Liver (tissue), 9 donors: ENCODE data around the gene GP1BB. TPM values are rescaled to one million over a fixed set of nuclear protein-coding genes. Genes with fewer than 3 reads are reported as not detected.

Source experiments
- DNase-seq: peaks from one replicate; pipeline ENCODE4 v3.0.0-alpha.2; 2017; ENCODE audit warnings: low spot score
- H3K27ac ChIP-seq, 2 donors: one replicate each; pipeline ENCODE4 v1.7.0; 2013; ENCODE audit warnings: inconsistent platforms in 2 of 2, low read length in 2 of 2, control low read depth in 1 of 2, low read depth in 1 of 2, mild to moderate bottlenecking in 1 of 2
- H3K27me3 ChIP-seq, 4 donors: one replicate each; pipeline versions ENCODE4 v1.6.1 to v1.7.0; 2013; ENCODE audit warnings: low read length in 3 of 4, inconsistent platforms in 1 of 4, mild to moderate bottlenecking in 1 of 4, moderate library complexity in 1 of 4; ENCODE audit not compliant: control insufficient read depth in 4 of 4, insufficient read depth in 4 of 4
- H3K36me3 ChIP-seq, 4 donors: one replicate each; pipeline versions ENCODE4 v1.6.1 to v1.7.0; 2013; ENCODE audit warnings: low read length in 3 of 4, mild to moderate bottlenecking in 3 of 4, low read depth in 1 of 4, moderate library complexity in 1 of 4; ENCODE audit not compliant: control insufficient read depth in 4 of 4, insufficient read depth in 3 of 4
- H3K4me1 ChIP-seq, 4 donors: one replicate each; pipeline versions ENCODE4 v1.6.1 to v1.7.0; 2013; ENCODE audit warnings: low read length in 3 of 4, mild to moderate bottlenecking in 3 of 4, moderate library complexity in 1 of 4; ENCODE audit not compliant: control insufficient read depth in 4 of 4, insufficient read depth in 4 of 4
- H3K4me3 ChIP-seq, 3 donors: one replicate each; pipeline versions ENCODE4 v1.6.1 to v1.7.0; 2013; ENCODE audit warnings: low read length in 3 of 3, control low read depth in 1 of 3, low read depth in 1 of 3, mild to moderate bottlenecking in 1 of 3
- H3K9ac ChIP-seq, 2 donors: one replicate each; pipeline ENCODE4 v1.7.0; 2013; ENCODE audit warnings: low read length in 2 of 2, mild to moderate bottlenecking in 2 of 2, moderate library complexity in 2 of 2, control low read depth in 1 of 2, low read depth in 1 of 2
- H3K9me3 ChIP-seq, 4 donors: one replicate each; pipeline versions ENCODE4 v1.6.1 to v1.7.0; 2013; ENCODE audit warnings: low read length in 3 of 4; ENCODE audit not compliant: control insufficient read depth in 4 of 4
- ATF3 ChIP-seq: IDR thresholded peaks from 2 replicates; pipeline ENCODE4 v1.6.1; 2016; ENCODE audit warnings: antibody characterized with exemption
- CTCF ChIP-seq: fragments of 150-350 bp; IDR thresholded peaks from 2 replicates; pipeline ENCODE4 v1.5.1; 2017; ENCODE audit warnings: improper control_type of control experiment, low read depth, low read length; ENCODE audit not compliant: missing input control
- EGR1 ChIP-seq, 2 donors: IDR thresholded peaks; 2 replicates each; pipeline ENCODE4 v1.6.1; 2016 to 2018; ENCODE audit warnings: antibody characterized with exemption in 2 of 2, low read depth in 2 of 2
- FOXA1 ChIP-seq: IDR thresholded peaks from 2 replicates; pipeline ENCODE4 v1.6.1; 2016; ENCODE audit warnings: antibody characterized with exemption
- FOXA2 ChIP-seq: IDR thresholded peaks from 2 replicates; pipeline ENCODE4 v1.6.1; 2016; ENCODE audit warnings: antibody characterized with exemption
- GABPA ChIP-seq, 2 donors: IDR thresholded peaks in 1 of 2; conservative IDR thresholded peaks in 1 of 2; 2 replicates each; pipeline ENCODE4 v1.6.1; 2016; ENCODE audit warnings: antibody characterized with exemption in 2 of 2, mild to moderate bottlenecking in 1 of 2, moderate library complexity in 1 of 2
- HNF4A ChIP-seq, 2 donors: conservative IDR thresholded peaks; 2 replicates each; pipeline ENCODE4 v1.6.1; 2016; ENCODE audit warnings: antibody characterized with exemption in 2 of 2, mild to moderate bottlenecking in 2 of 2
- HNF4G ChIP-seq: IDR thresholded peaks from 2 replicates; pipeline ENCODE4 v1.6.1; 2016; ENCODE audit warnings: antibody characterized with exemption
- JUND ChIP-seq, 2 donors: IDR thresholded peaks; 2 replicates each; pipeline ENCODE4 v1.6.1; 2016; ENCODE audit warnings: antibody characterized with exemption in 2 of 2
- MAX ChIP-seq: IDR thresholded peaks from 2 replicates; pipeline ENCODE4 v1.6.1; 2016; ENCODE audit warnings: antibody characterized with exemption
- NR2F2 ChIP-seq: IDR thresholded peaks from 2 replicates; pipeline ENCODE4 v1.6.1; 2016; ENCODE audit warnings: antibody characterized with exemption
- RAD21 ChIP-seq, 2 donors: IDR thresholded peaks; 2 replicates each; pipeline ENCODE4 v1.6.1; 2016; ENCODE audit warnings: antibody characterized with exemption in 2 of 2, mild to moderate bottlenecking in 2 of 2
- REST ChIP-seq: IDR thresholded peaks from 2 replicates; pipeline ENCODE4 v1.6.1; 2016; ENCODE audit warnings: antibody characterized with exemption, mild to moderate bottlenecking
- RXRA ChIP-seq, 2 donors: IDR thresholded peaks; 2 replicates each; pipeline ENCODE4 v1.6.1; 2017 to 2018; ENCODE audit warnings: antibody characterized with exemption in 2 of 2, mild to moderate bottlenecking in 1 of 2
- SP1 ChIP-seq: IDR thresholded peaks from 2 replicates; pipeline ENCODE4 v1.6.1; 2018; ENCODE audit warnings: antibody characterized with exemption, mild to moderate bottlenecking
- TAF1 ChIP-seq: conservative IDR thresholded peaks from 2 replicates; pipeline ENCODE4 v1.6.1; 2016; ENCODE audit warnings: antibody characterized with exemption, mild to moderate bottlenecking
- YY1 ChIP-seq: IDR thresholded peaks from 2 replicates; pipeline ENCODE4 v1.6.1; 2016; ENCODE audit warnings: antibody characterized with exemption, mild to moderate bottlenecking
- ZBTB33 ChIP-seq: IDR thresholded peaks from 2 replicates; pipeline ENCODE4 v1.6.1; 2016; ENCODE audit warnings: antibody characterized with exemption
- WGBS: extraction: QIAGEN DNeasy Blood & Tissue Kit; methylation state at CpG from one replicate; pipeline ENCODE4 v1.1.7; 2013; 5-methylcytosine and 5-hydroxymethylcytosine counted together
- polyA plus RNA-seq, 2 donors: library from polyadenylated mRNA; stranded (reverse) in 1 of 2; unstranded in 1 of 2; fragments of 200-250 nt in 1 of 2; fragments of >200 nt in 1 of 2; fragmentation: Nextera tagmentation in 1 of 2; extraction: Ambion mirVana in 1 of 2; gene quantifications; one replicate each; pipeline versions ENCODE4 v1.2.1 to v1.2.3, GENCODE V29; 2013 to 2015
- total RNA-seq, 2 donors: library from RNA; depleted of rRNA; stranded (reverse); fragments of >200 nt; gene quantifications; one replicate each; pipeline ENCODE4 v1.2.3, GENCODE V29; 2014
- donor health status: healthy.
- donor health status: healthy.
- donor health status: healthy.
- donor health status: healthy.
- donor health status: healthy.

Gene GP1BB
- total and polyA plus RNA-seq, 4 donors: 0.38 to 5.7 (median 0.51) TPM; not detected in 1

- TF ChIP-seq ZBTB33 (no peak), MAX (no peak), NR2F2 (no peak), GABPA (IDR thresholded peaks at IDR 0.05 in 1 of 2, conservative IDR thresholded peaks at IDR 0.05 in 1 of 2) (no peak)
Measured at GRCh38 chr22:19760951-19761724, 37.8 kb downstream of the GP1BB start (continued).

GRCh38 chr22:19761725-19762567, 38.6 kb downstream of the GP1BB start:
- WGBS: 70% methylated on average over 33 of the region's 33 CpGs
- Histone ChIP-seq H3K9me3 (no peaks in the 10 kb centered on the region), H3K4me3 (no peak overlapping the region), H3K9ac (no peak overlapping the region), H3K27me3 (peaks cover 0 to 15% (median 6%) of the 10 kb centered on the region in 4 donors), H3K36me3 (peaks cover 0 to 1% (median 0%) of the 10 kb centered on the region in 4 donors), H3K4me1 (peaks cover 9 to 34% (median 10%) of the 10 kb centered on the region in 4 donors), H3K27ac (no peak overlapping the region)
- no peak for DNase-seq
- TF ChIP-seq RXRA (IDR thresholded peaks at IDR 0.05) (no peak), EGR1 (IDR thresholded peaks at IDR 0.05; ENCODE audit: low read depth in 2 of 2) (no peak), HNF4G (no peak), YY1 (no peak), TAF1 (no peak), HNF4A (conservative IDR thresholded peaks at IDR 0.05) (no peak), JUND (IDR thresholded peaks at IDR 0.05) (no peak), CTCF (no peak), NR2F2 (no peak), RAD21 (IDR thresholded peaks at IDR 0.05) (no peak), REST (no peak), ZBTB33 (no peak), SP1 (no peak), FOXA1 (no peak), FOXA2 (no peak), GABPA (IDR thresholded peaks at IDR 0.05 in 1 of 2, conservative IDR thresholded peaks at IDR 0.05 in 1 of 2) (no peak), MAX (no peak), ATF3 (no peak)
